ENCODE measurements around the gene CD22.
"Not testable (repeated sequence)": the region's sequence is repeated elsewhere in the genome, so short reads cannot be mapped to it uniquely, and the experiment has no call there.

Gene CD22

DNA sequence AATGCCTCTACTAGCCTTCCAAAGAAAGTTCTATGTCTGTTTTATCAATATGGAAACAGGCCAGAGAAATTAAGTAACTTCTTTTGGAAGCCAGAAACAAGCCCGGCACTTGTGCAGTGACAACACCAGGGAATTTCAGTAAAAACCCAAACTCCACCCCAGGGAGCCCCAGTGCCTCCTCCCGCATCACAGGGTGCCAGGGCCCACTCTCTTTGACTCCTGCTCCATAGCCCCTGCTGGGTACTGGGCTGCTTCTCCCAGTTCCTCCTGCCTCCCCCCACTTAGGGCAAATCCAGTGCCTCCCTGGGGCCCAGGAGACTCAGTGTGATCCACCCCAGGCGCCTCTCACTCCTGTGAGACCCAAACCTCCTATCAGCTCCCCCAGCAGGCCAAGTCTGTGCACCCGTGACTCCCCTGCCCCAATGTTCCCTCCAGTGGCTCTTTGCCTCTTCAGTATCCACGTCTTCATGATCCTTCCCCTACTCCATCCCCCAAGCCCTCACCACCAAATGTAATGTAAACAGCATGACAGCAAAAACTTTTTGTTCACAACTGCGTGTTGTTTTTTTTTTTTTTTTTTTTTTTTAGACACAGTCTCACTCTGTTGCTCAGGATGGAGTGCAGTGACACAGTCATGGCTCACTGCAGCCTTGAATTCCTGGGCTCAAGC is 26.9 kb downstream of the CD22 start:
- Histone ChIP-seq H3K9me3 (no peaks in the 10 kb centered on the region), H3K4me1 (no peaks in the 10 kb centered on the region), H3K36me3 (replicated peaks) (no peaks in the 10 kb centered on the region), H3K4me3 (no peak overlapping the region), H3K27me3 (ENCODE audit: low read depth) (peaks cover 16% of the 10 kb centered on the region)
- DNase-seq (ENCODE audit: low spot score in 2 of 2) = no peak
- in situ Hi-C loops (cut with MboI; ENCODE audit: low sequenced_read_pairs) = no loop called here

DNA sequence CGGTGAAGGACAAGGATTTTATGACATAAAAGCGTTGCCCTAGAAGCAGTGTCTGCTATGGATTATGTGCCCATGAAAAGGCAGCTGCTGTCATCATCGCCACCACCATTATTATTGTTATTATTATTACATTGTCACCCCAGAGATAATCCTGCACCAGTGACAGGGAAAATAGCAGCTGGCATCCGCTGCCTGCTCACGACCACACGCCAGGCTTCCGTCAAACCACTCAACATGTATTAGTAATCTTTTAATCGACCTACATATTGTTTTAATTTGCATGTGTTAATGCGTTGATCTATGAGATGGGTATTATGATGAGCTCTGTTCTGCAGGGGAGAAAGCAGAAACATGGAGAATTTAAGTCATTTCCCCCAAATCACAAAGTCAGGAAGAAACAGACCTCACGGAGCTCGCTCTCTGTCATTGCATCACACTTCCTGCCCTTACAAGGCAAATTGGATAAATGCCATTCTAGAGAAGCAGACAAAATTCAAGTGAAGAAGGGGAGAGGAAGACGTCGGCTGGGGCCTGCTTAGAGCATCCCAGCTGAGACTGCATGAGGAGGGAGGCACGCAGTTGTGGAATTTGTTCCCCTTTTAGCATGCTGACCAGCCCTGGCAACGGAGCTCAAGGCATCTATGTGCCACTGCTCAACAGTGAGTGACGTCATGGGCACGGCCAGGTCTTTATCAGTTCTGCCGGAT is 29.0 kb downstream of the CD22 start, which contains the start of gene FFAR3:
Gene FFAR3, plus strand, starts transcription at position 594 of the 707 bp plus-strand sequence. CDS start 431 bp downstream, outside the sequence.
- H3K4me3 ChIP-seq = no peak within 1 kb of the TSS
- no peak for DNase-seq (ENCODE audit: low spot score in 2 of 2)
- H3K4me1 ChIP-seq = no peaks in the 10 kb centered on the region
- no peaks in the 10 kb centered on the region for H3K9me3 ChIP-seq
- H3K36me3 ChIP-seq (replicated peaks) = no peaks in the 10 kb centered on the region
- in situ Hi-C loops (cut with MboI; ENCODE audit: low sequenced_read_pairs) = no loop called here
- H3K27me3 ChIP-seq (ENCODE audit: low read depth) = peaks cover 36% of the 10 kb centered on the region

DNA sequence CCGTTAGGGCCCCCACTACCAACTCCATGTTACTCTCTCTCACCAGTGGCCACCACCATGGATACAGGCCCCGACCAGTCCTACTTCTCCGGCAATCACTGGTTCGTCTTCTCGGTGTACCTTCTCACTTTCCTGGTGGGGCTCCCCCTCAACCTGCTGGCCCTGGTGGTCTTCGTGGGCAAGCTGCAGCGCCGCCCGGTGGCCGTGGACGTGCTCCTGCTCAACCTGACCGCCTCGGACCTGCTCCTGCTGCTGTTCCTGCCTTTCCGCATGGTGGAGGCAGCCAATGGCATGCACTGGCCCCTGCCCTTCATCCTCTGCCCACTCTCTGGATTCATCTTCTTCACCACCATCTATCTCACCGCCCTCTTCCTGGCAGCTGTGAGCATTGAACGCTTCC is 29.8 kb downstream of the CD22 start:
- DNase-seq (ENCODE audit: low spot score in 2 of 2); H3K36me3 ChIP-seq (replicated peaks); H3K4me1 ChIP-seq; H3K9me3 ChIP-seq; H3K4me3 ChIP-seq; in situ Hi-C loops (cut with MboI; ENCODE audit: low sequenced_read_pairs): not testable (repeated sequence)
- peaks cover 35% of the 10 kb centered on the region for H3K27me3 ChIP-seq (ENCODE audit: low read depth)

DNA sequence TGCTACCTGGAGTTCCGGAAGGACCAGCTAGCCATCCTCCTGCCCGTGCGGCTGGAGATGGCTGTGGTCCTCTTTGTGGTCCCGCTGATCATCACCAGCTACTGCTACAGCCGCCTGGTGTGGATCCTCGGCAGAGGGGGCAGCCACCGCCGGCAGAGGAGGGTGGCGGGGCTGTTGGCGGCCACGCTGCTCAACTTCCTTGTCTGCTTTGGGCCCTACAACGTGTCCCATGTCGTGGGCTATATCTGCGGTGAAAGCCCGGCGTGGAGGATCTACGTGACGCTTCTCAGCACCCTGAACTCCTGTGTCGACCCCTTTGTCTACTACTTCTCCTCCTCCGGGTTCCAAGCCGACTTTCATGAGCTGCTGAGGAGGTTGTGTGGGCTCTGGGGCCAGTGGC is 30.4 kb downstream of the CD22 start:
- in situ Hi-C loops (cut with MboI; ENCODE audit: low sequenced_read_pairs); H3K4me3 ChIP-seq; H3K36me3 ChIP-seq (replicated peaks); H3K9me3 ChIP-seq; DNase-seq (ENCODE audit: low spot score in 2 of 2); H3K4me1 ChIP-seq: not testable (repeated sequence)
- peaks cover 34% of the 10 kb centered on the region for H3K27me3 ChIP-seq (ENCODE audit: low read depth)

DNA sequence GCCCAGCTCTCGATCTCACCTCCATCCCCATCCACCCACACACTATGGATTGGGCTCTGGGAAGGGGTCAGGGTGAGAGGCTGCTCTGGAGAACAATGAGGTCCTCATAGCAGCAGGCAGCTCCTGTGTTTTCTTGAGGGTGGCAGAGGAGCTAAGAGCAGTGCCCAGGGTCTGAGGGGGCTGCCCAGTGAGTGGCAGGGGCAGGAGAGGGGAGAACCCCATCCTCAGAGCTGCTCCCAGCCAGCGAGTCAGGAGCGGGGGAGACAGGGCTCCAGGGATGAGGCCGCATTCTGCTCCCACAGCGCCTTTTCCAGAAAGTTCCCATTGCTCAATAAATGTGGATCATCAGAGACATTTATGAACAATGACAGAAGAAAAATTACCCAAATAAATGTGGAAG is 31.1 kb downstream of the CD22 start:
- H3K36me3 ChIP-seq (replicated peaks); H3K4me1 ChIP-seq; H3K9me3 ChIP-seq; in situ Hi-C loops (cut with MboI; ENCODE audit: low sequenced_read_pairs); DNase-seq (ENCODE audit: low spot score in 2 of 2); H3K4me3 ChIP-seq: not testable (repeated sequence)
- peaks cover 34% of the 10 kb centered on the region for H3K27me3 ChIP-seq (ENCODE audit: low read depth)

DNA sequence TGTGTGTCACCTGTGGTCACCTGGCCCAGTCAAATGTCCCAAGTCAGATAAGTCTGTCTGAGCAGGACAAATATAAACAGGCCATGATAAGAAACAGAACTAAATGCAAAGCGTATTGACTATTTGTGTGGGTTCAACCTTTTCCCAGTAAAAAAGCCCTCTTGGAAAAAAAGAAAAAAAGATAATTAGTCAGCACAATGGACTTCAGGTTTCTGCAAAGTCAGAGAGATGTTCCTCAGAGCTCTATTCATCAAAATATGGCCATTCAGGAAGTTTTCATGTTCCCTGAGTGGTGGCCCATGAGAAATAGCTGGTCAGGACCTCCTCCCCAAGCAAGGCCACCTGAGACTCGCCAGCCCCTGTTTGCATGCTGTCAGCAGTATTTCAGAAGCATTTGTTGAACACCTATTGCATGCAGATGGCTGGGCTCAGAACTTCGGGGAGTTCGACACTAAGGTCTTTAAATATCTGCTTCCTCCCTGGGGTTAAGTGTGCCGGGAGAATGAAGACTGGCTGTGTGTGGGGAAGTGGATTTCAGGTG is 32.0 kb downstream of the CD22 start:
- H3K4me1 ChIP-seq = no peaks in the 10 kb centered on the region
- in situ Hi-C loops (cut with MboI; ENCODE audit: low sequenced_read_pairs) = no loop called here
- DNase-seq (ENCODE audit: low spot score in 2 of 2) = no peak

DNA sequence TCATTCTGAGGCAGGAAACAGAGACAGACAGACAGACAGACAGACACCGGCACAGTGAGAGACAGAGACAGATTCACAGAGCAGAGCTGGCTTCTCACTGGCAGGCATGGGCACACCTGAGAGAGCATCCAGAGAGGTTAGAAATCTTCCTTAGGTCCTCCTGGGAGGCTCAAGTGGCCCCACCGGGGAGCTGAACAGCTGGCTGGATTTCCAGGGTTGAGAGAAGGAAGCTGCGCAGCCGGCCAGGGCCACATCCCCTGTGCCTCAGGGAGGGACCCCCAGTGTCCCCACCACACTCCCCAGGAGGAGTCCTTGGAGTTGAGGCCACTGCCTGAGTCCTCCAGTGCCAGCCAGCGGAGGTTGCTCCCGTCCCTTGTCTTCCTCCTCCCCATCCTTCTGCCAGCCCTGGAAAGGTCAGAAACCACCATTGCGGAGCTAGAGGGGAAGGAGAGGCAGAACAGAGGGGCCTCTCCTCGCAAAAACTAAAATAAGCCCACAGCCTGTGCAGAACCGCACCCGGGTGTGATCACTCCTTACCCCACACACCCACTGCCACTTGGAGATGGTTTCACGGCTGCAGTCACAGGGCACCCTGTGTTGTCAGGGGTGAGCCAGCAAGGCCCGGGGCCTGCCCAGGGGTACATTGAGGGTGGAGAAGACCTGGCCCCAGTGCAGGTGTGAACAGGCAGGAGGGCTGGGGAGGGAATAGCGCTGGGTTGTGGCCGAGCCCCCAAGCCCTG is 33.4 kb downstream of the CD22 start:
- in situ Hi-C loops (cut with MboI; ENCODE audit: low sequenced_read_pairs) = no loop called here
- Histone ChIP-seq H3K27me3 (ENCODE audit: low read depth) (peaks cover 32% of the 10 kb centered on the region), H3K9me3 (no peaks in the 10 kb centered on the region), H3K4me1 (no peaks in the 10 kb centered on the region), H3K4me3 (no peak overlapping the region), H3K36me3 (replicated peaks) (no peaks in the 10 kb centered on the region)
- no peak for DNase-seq (ENCODE audit: low spot score in 2 of 2)

More for the DNA sequence above, 32.0 kb downstream of the CD22 start:
- H3K27me3 ChIP-seq (ENCODE audit: low read depth) = peaks cover 34% of the 10 kb centered on the region
- H3K4me3 ChIP-seq = no peak overlapping the region
- no peaks in the 10 kb centered on the region for H3K9me3 ChIP-seq
- H3K36me3 ChIP-seq (replicated peaks) = no peaks in the 10 kb centered on the region

DNA sequence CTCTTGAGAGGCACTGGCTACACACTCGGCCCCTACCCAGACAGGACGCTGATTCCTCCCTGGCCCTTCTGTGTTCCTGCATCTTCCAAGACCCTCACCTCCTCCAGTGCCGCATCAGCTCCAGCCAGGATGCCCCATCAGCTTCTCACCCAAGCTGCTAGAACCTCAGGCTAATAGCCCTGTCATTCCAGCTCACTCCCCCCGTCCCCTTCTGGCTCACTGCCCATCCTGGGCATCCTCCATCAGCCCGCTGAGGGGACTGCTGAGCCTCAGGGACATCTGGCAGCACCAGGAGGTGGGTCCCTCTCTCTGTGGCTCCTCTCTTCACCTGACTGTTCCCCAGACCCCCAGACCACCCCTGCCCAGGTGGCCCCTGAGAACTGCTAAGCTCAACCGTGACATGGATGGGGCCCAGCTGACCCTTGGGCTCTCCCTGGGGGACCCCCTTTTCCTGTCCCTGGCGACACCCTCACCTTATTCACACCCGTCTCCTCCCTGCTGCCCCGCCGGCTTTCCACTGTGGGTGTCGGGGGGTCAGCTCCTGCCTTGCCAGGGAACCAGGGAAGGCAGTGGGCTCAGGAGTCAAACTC is 34.1 kb downstream of the CD22 start:
- no peak overlapping the region for H3K4me3 ChIP-seq
- H3K27me3 ChIP-seq (ENCODE audit: low read depth) = peaks cover 26% of the 10 kb centered on the region
- DNase-seq (ENCODE audit: low spot score in 2 of 2) = no peak
- in situ Hi-C loops (cut with MboI; ENCODE audit: low sequenced_read_pairs) = no loop called here
- no peaks in the 10 kb centered on the region for H3K4me1 ChIP-seq
- H3K36me3 ChIP-seq (replicated peaks) = no peaks in the 10 kb centered on the region
- no peaks in the 10 kb centered on the region for H3K9me3 ChIP-seq

DNA sequence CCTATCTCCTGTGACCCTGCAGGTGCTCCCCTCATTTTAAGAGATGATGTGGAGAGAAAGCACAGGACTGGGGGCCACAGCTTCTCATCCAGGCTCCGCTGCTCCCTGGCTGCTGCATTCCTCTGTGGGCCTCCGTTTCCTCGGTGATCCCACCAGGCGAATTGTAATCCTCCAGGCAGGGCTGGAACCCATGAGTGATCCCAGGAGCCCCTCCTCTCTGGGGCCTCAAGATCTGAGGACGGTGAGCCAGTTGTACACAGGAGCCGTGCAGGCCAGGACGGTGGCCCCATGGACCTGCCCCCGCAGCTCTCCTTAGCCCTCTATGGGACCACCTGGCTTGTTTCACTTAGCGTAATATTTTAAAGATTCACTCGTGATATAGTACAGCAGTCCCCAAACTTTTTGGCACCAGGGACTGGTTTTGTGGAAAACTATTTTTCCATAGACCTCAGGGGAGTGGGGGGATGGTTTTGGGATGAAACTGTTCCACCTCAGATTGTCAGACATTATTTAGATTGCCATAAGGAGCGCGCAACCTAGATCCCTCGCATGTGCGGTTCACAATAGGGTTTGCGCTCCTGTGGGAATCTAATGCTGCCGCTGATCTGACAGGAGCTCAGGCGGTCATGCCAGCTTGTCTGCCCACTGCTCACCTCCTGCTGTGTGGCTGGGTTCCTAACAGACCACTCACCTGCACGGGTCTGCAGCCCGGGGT is 34.9 kb downstream of the CD22 start:
- Histone ChIP-seq H3K9me3 (no peaks in the 10 kb centered on the region), H3K4me3 (no peak overlapping the region), H3K27me3 (ENCODE audit: low read depth) (peaks cover 26% of the 10 kb centered on the region), H3K36me3 (replicated peaks) (no peaks in the 10 kb centered on the region), H3K4me1 (no peaks in the 10 kb centered on the region)
- in situ Hi-C loops (cut with MboI; ENCODE audit: low sequenced_read_pairs) = no loop called here
- DNase-seq (ENCODE audit: low spot score in 2 of 2) = no peak

DNA sequence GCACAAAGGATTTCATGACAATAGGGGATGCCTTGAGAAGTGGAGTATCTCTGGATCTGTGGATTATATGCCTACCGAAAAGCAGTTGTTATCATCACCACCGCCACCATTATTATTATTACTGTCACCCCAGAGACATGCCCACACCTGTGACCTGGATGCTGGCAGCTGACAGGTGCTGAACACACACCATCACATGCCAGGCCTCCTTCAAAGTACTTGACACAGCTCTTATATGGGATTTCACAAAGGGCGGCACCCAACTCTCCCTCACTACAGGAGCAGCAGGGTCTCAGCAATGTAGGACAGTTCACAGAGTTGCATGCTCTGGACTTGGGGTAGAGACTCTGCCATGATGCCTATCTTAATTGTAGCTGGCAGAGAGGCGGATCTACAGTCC is 36.3 kb downstream of the CD22 start:
- no peak overlapping the region for H3K4me3 ChIP-seq
- H3K36me3 ChIP-seq (replicated peaks) = no peaks in the 10 kb centered on the region
- in situ Hi-C loops (cut with MboI; ENCODE audit: low sequenced_read_pairs) = no loop called here
- H3K4me1 ChIP-seq = no peaks in the 10 kb centered on the region
- H3K27me3 ChIP-seq (ENCODE audit: low read depth) = peaks cover 26% of the 10 kb centered on the region
- DNase-seq (ENCODE audit: low spot score in 2 of 2) = no peak
- no peaks in the 10 kb centered on the region for H3K9me3 ChIP-seq

DNA sequence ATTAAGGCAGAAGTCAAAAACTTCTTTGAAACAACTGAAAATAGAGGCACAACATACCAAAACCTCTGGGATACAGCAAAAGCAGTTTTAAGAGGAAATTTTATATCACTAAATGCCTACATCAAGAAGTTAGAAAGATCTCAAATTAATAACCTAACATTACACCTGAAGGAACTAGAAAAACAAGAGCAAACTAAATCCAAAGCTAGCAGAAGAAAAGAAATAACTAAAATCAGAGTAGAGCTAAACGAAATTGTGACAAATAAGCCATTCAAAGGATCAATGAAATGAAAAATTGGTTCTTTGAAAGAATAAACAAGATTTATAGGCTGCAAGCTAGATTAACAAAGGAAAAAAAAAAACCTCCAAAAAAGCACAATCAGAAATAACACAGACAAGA is 39.4 kb downstream of the CD22 start:
- Histone ChIP-seq H3K36me3 (replicated peaks) (no peaks in the 10 kb centered on the region), H3K4me3 (no peak overlapping the region), H3K27me3 (ENCODE audit: low read depth) (peaks cover 2% of the 10 kb centered on the region; the same call in 1 of the 2 replicates), H3K4me1 (no peaks in the 10 kb centered on the region), H3K9me3 (no peaks in the 10 kb centered on the region)
- no peak for DNase-seq (ENCODE audit: low spot score in 2 of 2)
- in situ Hi-C loops (cut with MboI; ENCODE audit: low sequenced_read_pairs) = no loop called here

DNA sequence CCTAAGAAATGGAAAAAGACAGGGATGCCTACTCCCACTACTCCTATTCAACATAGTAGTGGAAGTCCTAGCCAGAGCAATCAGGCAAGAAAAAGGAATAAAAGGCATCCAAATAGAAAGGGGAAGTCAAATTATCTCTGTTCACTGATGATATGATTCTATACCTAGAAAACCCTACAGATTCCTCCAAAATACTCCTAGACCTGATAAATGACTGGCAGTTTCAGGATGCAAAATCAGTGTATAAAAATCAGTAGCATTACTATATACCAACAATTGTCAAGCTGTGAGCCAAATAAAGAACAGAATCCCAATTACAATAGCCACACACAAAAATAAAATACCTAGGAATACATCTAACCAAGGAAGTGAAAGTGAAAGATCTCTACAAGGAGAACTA is 40.5 kb downstream of the CD22 start:
- in situ Hi-C loops (cut with MboI; ENCODE audit: low sequenced_read_pairs) = no loop called here
- no peaks in the 10 kb centered on the region for H3K9me3 ChIP-seq
- no peak overlapping the region for H3K4me3 ChIP-seq
- no peak for DNase-seq (ENCODE audit: low spot score in 2 of 2)
- no peaks in the 10 kb centered on the region for H3K27me3 ChIP-seq (ENCODE audit: low read depth)
- H3K4me1 ChIP-seq = no peaks in the 10 kb centered on the region
- no peaks in the 10 kb centered on the region for H3K36me3 ChIP-seq (replicated peaks)

DNA sequence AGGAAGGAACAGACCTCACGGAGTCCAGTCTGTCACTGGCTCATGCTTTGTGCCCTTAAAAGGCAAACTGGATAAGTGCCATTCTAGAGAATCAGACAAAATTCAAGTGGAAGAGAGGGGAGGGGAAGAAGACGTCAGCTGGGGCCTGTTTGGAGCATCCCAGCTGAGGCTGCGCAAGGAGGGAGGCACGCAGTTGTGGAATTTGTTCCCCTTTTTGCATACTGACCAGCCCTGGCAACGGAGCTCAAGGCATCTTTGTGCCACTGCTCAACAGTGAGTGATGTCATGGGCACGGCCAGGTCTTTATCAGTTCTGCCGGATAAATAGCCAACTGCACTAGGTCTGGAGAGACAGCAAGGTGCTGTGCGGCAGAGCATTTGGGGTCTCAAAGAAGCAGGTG is 41.7 kb downstream of the CD22 start, which contains the start of gene GPR42:
Gene GPR42, plus strand, starts transcription at position 347 of the 400 bp plus-strand sequence. CDS start 292 bp downstream, outside the sequence.
- Histone ChIP-seq H3K4me1 (no peaks in the 10 kb centered on the region), H3K27me3 (ENCODE audit: low read depth) (no peaks in the 10 kb centered on the region), H3K36me3 (replicated peaks) (no peaks in the 10 kb centered on the region), H3K9me3 (no peaks in the 10 kb centered on the region), H3K4me3 (no peak within 1 kb of the TSS)
- in situ Hi-C loops (cut with MboI; ENCODE audit: low sequenced_read_pairs) = no loop called here
- no peak for DNase-seq (ENCODE audit: low spot score in 2 of 2)
